Keratinocyte (primary cell): ENCODE measurements around the gene ING4.

ENCODE experiments used
- EZH2 ChIP-seq: IDR thresholded peaks from one replicate; pipeline ENCODE4 v1.6.1; 2012; ENCODE audit warnings: inconsistent platforms, mild to moderate bottlenecking, low read length, moderate library complexity
- TF ChIP-seq, protein P1 (sequence below), 3 experiments: IDR thresholded peaks in 1 of 3; conservative IDR thresholded peaks in 1 of 3; optimal IDR thresholded peaks in 1 of 3; 2 replicates in 2 of 3; 3 replicates in 1 of 3; pipeline versions ENCODE3 to v1.5.1; 2011; ENCODE audit warnings: low read length in 3 of 3, mild to moderate bottlenecking in 3 of 3, moderate library complexity in 2 of 3, control low read depth in 1 of 3, inconsistent platforms in 1 of 3; ENCODE audit not compliant: insufficient read depth in 2 of 3; ENCODE audit errors: extremely low read depth in 1 of 3

DNA sequence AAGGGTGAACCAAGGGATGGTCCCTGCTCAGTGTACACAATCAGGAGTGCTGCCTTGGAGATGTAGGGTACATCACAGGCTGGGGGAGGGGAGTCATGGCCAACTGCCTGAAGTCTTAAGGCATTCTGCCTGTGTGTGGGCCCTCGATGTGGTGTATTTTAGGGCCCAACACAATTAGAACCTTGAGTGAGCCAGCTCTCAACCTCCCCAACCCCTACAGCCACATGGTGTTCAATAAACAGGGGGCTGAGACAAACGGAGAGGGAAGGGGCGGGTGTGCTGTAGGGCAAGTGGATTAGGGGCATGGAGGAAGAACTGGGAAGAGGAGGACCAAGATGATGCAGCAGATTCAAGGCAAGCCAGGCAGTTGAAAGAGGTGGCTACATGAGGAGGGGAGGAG is 47.1 kb downstream of the ING4 start:
- TF ChIP-seq, protein P1, sequence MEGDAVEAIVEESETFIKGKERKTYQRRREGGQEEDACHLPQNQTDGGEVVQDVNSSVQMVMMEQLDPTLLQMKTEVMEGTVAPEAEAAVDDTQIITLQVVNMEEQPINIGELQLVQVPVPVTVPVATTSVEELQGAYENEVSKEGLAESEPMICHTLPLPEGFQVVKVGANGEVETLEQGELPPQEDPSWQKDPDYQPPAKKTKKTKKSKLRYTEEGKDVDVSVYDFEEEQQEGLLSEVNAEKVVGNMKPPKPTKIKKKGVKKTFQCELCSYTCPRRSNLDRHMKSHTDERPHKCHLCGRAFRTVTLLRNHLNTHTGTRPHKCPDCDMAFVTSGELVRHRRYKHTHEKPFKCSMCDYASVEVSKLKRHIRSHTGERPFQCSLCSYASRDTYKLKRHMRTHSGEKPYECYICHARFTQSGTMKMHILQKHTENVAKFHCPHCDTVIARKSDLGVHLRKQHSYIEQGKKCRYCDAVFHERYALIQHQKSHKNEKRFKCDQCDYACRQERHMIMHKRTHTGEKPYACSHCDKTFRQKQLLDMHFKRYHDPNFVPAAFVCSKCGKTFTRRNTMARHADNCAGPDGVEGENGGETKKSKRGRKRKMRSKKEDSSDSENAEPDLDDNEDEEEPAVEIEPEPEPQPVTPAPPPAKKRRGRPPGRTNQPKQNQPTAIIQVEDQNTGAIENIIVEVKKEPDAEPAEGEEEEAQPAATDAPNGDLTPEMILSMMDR (optimal IDR thresholded peaks at IDR 0.05 in 1 of 3, IDR thresholded peaks at IDR 0.05 in 1 of 3, conservative IDR thresholded peaks at IDR 0.05 in 1 of 3; ENCODE audit: extremely low read depth in 1 of 3, insufficient read depth in 2 of 3, low read length in 3 of 3): no peak
- TF ChIP-seq EZH2: no peak
